ENCODE data around the gene PCDHA7.
A peak's percentile ranks its signal among the peaks of the same experiment; 100 is the strongest.
"Not testable (repeated sequence)": the region's sequence is repeated elsewhere in the genome, so short reads cannot be mapped to it uniquely, and the experiment has no call there.

Gene PCDHA7

GRCh38 chr5:140801494-140801841, 32.6 kb upstream of the PCDHA7 start:
- H3K4me2 ChIP-seq (ENCODE audit: low read length): no peak overlapping the region
- H3K36me3 ChIP-seq (ENCODE audit: control insufficient read depth, insufficient read depth, low read length): peaks cover 4% of the 10 kb centered on the region
- H3K27ac ChIP-seq: no peak overlapping the region
- TF ChIP-seq, protein P1, sequence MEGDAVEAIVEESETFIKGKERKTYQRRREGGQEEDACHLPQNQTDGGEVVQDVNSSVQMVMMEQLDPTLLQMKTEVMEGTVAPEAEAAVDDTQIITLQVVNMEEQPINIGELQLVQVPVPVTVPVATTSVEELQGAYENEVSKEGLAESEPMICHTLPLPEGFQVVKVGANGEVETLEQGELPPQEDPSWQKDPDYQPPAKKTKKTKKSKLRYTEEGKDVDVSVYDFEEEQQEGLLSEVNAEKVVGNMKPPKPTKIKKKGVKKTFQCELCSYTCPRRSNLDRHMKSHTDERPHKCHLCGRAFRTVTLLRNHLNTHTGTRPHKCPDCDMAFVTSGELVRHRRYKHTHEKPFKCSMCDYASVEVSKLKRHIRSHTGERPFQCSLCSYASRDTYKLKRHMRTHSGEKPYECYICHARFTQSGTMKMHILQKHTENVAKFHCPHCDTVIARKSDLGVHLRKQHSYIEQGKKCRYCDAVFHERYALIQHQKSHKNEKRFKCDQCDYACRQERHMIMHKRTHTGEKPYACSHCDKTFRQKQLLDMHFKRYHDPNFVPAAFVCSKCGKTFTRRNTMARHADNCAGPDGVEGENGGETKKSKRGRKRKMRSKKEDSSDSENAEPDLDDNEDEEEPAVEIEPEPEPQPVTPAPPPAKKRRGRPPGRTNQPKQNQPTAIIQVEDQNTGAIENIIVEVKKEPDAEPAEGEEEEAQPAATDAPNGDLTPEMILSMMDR (IDR thresholded peaks at IDR 0.05): no peak
- H2AFZ ChIP-seq: no peak overlapping the region
- no peaks in the 10 kb centered on the region for H3K27me3 ChIP-seq (ENCODE audit: control insufficient read depth, insufficient read depth, low read length)
- peaks cover 4% of the 10 kb centered on the region for H3K9me3 ChIP-seq (ENCODE audit: control insufficient read depth, low read length)
- H3K4me1 ChIP-seq: no peaks in the 10 kb centered on the region
- H3K79me2 ChIP-seq: no peaks in the 10 kb centered on the region
- H3K9ac ChIP-seq: no peak overlapping the region
- H3K4me3 ChIP-seq (ENCODE audit: low read depth, low read length): no peak overlapping the region

DNA sequence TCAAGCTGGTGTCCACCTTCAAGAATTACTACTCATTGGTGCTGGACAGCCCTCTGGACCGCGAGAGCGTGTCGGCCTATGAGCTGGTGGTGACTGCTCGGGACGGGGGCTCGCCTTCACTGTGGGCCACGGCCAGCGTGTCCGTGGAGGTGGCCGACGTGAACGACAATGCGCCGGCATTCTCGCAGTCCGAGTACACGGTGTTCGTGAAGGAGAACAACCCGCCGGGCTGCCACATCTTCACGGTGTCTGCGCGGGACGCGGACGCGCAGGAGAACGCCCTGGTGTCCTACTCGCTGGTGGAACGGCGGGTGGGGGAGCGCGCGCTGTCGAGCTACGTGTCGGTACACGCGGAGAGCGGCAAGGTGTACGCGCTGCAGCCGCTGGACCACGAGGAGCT, 31.7 kb upstream of the PCDHA7 start:
- H3K4me3 ChIP-seq (ENCODE audit: low read depth, low read length); H3K27me3 ChIP-seq (ENCODE audit: control insufficient read depth, insufficient read depth, low read length); H2AFZ ChIP-seq; H3K36me3 ChIP-seq (ENCODE audit: control insufficient read depth, insufficient read depth, low read length); H3K27ac ChIP-seq; H3K9me3 ChIP-seq (ENCODE audit: control insufficient read depth, low read length); H3K4me1 ChIP-seq; H3K4me2 ChIP-seq (ENCODE audit: low read length); H3K9ac ChIP-seq; H3K79me2 ChIP-seq: not testable (repeated sequence)

- H2AFZ ChIP-seq: no peak overlapping the region
- H3K79me2 ChIP-seq: no peaks in the 10 kb centered on the region
- H3K4me1 ChIP-seq: no peaks in the 10 kb centered on the region
- no peak overlapping the region for H3K27ac ChIP-seq
- H3K4me3 ChIP-seq (ENCODE audit: low read depth, low read length): no peak overlapping the region
- H3K9me3 ChIP-seq (ENCODE audit: control insufficient read depth, low read length): peaks cover 4% of the 10 kb centered on the region
- H3K4me2 ChIP-seq (ENCODE audit: low read length): no peak overlapping the region
- H3K9ac ChIP-seq: no peak overlapping the region
- H3K27me3 ChIP-seq (ENCODE audit: control insufficient read depth, insufficient read depth, low read length): no peaks in the 10 kb centered on the region
- no peaks in the 10 kb centered on the region for H3K36me3 ChIP-seq (ENCODE audit: control insufficient read depth, insufficient read depth, low read length)
- TF ChIP-seq, protein P1 (IDR thresholded peaks at IDR 0.05): no peak
These were observed 31.2 kb upstream of the PCDHA7 start for GRCh38 chr5:140802781-140803271.

DNA sequence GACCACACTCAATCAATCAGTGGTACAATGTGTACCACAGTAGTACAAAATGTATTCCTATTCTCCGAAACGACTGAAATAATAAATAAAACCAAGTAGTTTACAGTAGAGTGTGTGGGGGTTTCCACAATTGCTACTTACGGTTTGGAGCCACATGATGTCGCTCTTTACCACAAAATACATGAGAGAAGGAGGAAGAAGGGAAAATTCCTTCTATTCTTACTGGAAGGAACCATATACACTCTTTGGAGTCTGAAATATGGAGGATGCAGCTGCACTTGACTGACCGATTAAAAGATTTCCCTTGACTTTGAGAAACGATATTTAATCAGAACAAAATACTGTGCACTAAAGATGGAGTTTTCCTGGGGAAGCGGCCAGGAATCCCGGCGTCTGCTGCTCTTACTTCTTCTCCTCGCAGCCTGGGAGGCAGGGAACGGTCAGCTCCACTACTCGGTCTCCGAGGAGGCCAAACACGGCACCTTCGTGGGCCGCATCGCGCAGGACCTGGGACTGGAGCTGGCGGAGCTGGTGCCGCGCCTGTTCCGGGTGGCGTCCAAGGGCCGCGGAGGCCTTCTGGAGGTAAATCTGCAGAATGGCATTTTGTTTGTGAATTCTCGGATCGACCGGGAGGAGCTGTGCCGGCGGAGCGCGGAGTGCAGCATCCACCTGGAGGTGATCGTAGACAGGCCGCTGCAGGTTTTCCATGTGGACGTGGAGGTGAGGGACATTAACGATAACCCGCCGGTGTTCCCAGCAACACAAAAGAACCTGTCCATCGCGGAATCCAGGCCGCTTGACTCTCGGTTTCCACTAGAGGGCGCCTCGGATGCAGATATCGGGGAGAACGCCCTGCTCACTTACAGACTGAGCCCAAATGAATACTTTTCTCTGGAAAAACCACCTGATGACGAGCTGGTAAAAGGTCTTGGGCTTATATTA, 27.0 kb upstream of the PCDHA7 start, which contains the start of gene PCDHA4:
TSS of gene PCDHA4 (plus strand) at position 235 of the 942 bp plus-strand sequence.
- H3K4me2 ChIP-seq (ENCODE audit: low read length): peak within 1 kb of the TSS; percentile 26
- H3K27me3 ChIP-seq (ENCODE audit: control insufficient read depth, insufficient read depth, low read length): no peaks in the 10 kb centered on the region
- H3K27ac ChIP-seq: peak within 1 kb of the TSS; percentile 79
- H3K79me2 ChIP-seq: no peaks in the 10 kb centered on the region
- H2AFZ ChIP-seq: peak within 1 kb of the TSS; percentile 71
- no peaks in the 10 kb centered on the region for H3K9me3 ChIP-seq (ENCODE audit: control insufficient read depth, low read length)
- no peak within 1 kb of the TSS for H3K9ac ChIP-seq
- H3K36me3 ChIP-seq (ENCODE audit: control insufficient read depth, insufficient read depth, low read length): no peaks in the 10 kb centered on the region
- TF ChIP-seq, protein P1 (IDR thresholded peaks at IDR 0.05): peak; percentile 31
- no peaks in the 10 kb centered on the region for H3K4me1 ChIP-seq
- no peak within 1 kb of the TSS for H3K4me3 ChIP-seq (ENCODE audit: low read depth, low read length)

DNA sequence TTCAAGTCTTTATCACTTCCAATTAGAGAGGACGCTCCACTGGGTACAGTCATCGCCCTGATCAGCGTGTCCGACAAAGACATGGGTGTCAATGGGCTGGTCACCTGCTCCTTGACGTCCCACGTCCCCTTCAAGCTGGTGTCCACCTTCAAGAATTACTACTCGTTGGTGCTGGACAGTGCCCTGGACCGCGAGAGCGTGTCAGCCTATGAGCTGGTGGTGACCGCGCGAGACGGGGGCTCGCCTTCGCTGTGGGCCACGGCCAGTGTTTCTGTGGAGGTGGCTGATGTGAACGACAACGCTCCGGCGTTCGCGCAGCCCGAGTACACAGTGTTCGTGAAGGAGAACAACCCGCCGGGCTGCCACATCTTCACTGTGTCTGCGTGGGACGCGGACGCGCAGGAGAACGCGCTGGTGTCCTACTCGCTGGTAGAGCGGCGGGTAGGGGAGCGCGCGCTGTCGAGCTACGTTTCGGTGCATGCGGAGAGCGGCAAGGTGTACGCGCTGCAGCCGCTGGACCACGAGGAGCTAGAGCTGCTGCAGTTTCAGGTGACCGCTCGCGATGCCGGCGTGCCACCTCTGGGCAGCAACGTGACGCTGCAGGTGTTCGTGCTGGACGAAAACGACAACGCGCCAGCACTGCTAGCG, 25.7 kb upstream of the PCDHA7 start:
- not testable (repeated sequence) for H3K36me3 ChIP-seq (ENCODE audit: control insufficient read depth, insufficient read depth, low read length); H2AFZ ChIP-seq; H3K79me2 ChIP-seq; H3K9me3 ChIP-seq (ENCODE audit: control insufficient read depth, low read length); H3K4me3 ChIP-seq (ENCODE audit: low read depth, low read length); H3K4me1 ChIP-seq; H3K27ac ChIP-seq; H3K9ac ChIP-seq; H3K27me3 ChIP-seq (ENCODE audit: control insufficient read depth, insufficient read depth, low read length); H3K4me2 ChIP-seq (ENCODE audit: low read length)
